ENCODE data around the gene ZCCHC7. TPM values are rescaled to one million over a fixed set of nuclear protein-coding genes. Genes with fewer than 3 reads are reported as not detected.

The ZCCHC7 gene
- total RNA-seq, 1 donor = 25.0 TPM

GRCh38 chr9:37238122-37238521 lies 117.7 kb downstream of the ZCCHC7 start:
- no peak for TF ChIP-seq CTCF (IDR thresholded peaks at IDR 0.05; ENCODE audit: insufficient read depth, low read depth, low read length)
- H3K4me3 ChIP-seq (ENCODE audit: low read depth, low read length) = no peak overlapping the region
- no peak for DNase-seq (ENCODE audit: low read depth)

DNA sequence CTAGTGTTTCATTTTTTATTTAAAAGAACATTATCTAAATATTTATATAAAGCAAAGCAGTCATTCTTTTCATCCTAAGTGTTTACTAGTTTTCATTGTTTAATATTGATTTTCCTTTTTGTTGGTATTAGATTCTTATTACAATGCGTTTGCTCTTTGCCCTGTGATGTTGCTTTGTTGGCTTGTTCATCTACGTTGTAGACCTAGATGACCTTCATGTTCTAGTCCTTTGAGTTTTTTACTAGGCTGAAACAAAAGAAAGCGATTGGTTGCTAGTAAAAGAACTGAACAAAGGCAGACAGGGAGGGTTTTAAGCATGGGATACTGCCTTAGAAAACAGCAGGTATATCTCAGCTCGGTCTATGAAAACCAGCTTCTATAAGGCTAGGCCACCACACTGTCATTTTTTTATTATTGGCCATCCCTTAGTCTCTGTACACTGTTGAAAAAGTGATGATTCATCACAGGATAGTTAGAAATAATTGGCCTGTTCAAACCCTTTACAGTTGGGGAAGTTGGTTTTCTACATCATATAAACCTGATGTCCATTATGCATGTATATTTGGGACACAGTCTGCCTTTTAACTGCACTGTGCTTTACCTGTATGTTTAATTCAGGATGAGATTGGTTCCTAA lies 119.0 kb downstream of the ZCCHC7 start:
- TF ChIP-seq CTCF (IDR thresholded peaks at IDR 0.05; ENCODE audit: insufficient read depth, low read depth, low read length) = no peak
- no peak for DNase-seq (ENCODE audit: low read depth)
- H3K4me3 ChIP-seq (ENCODE audit: low read depth, low read length) = no peak overlapping the region

- no peak overlapping the region for H3K4me3 ChIP-seq (ENCODE audit: low read depth, low read length)
- no peak for DNase-seq (ENCODE audit: low read depth)
- TF ChIP-seq CTCF (IDR thresholded peaks at IDR 0.05; ENCODE audit: insufficient read depth, low read depth, low read length) = no peak
Measured at GRCh38 chr9:37239921-37240320, 119.5 kb downstream of the ZCCHC7 start.

DNA sequence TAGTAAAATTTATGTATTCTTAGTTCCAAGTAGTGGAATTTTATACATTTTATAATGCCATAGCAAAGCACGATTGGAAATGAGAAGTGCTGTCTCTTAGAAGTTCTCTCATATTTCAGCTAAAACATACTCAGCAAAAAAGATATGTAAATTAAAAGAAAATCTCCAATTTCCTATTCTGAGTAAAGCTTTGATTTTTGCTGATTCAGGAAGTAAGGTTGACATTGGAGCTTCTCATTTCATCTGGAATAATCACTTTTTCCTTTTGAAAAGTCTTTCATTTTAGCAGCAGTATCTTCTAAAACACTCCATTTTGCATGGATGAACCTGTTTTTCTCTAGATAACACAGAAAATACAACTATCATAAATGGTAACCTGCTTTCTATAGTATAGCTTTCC lies 121.0 kb downstream of the ZCCHC7 start:
- DNase-seq (ENCODE audit: low read depth) = no peak
- no peak overlapping the region for H3K4me3 ChIP-seq (ENCODE audit: low read depth, low read length)
- no peak for TF ChIP-seq CTCF (IDR thresholded peaks at IDR 0.05; ENCODE audit: insufficient read depth, low read depth, low read length)

DNA sequence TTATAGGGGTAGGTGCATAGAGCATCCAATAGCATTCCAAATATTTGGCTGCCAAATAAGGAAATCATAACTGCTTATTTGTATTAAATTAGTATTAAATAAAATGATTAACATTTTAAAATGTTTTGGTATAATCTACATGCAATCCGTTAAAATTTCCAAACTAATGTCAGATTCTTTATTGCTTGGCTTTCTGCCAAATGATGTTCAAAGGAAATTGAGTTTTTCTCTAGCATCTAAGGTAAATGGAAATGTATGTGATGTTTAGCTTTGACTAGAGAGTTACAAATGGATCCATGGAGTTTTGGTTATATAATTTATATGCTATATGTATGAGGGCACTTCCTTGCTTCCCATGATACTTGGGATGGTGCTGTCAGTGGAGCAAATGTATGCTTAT lies 121.7 kb downstream of the ZCCHC7 start:
- DNase-seq (ENCODE audit: low read depth) = no peak
- TF ChIP-seq CTCF (IDR thresholded peaks at IDR 0.05; ENCODE audit: insufficient read depth, low read depth, low read length) = no peak
- no peak overlapping the region for H3K4me3 ChIP-seq (ENCODE audit: low read depth, low read length)

GRCh38 chr9:37243588-37244345 lies 123.4 kb downstream of the ZCCHC7 start:
- TF ChIP-seq CTCF (IDR thresholded peaks at IDR 0.05; ENCODE audit: insufficient read depth, low read depth, low read length) = no peak
- no peak for DNase-seq (ENCODE audit: low read depth)
- no peak overlapping the region for H3K4me3 ChIP-seq (ENCODE audit: low read depth, low read length)

Data from fibroblast of villous mesenchyme (primary cell).